Sigmoid colon (tissue), 3 donors: ENCODE data around the gene SPR.

ENCODE experiments used
- CTCF ChIP-seq, 4 experiments: fragments of 450-650 bp in 3 of 4; fragments of 200-600 bp in 1 of 4; IDR thresholded peaks; one replicate each; pipeline ENCODE4 v1.5.1; 2016 to 2019; ENCODE audit warnings: antibody characterized with exemption in 4 of 4, mild to moderate bottlenecking in 3 of 4, moderate library complexity in 2 of 4
- POLR2A ChIP-seq, 2 donors: fragments of 450-650 bp; IDR thresholded peaks; one replicate each; pipeline ENCODE4 v1.6.1; 2016; ENCODE audit warnings: antibody characterized with exemption in 2 of 2, mild to moderate bottlenecking in 2 of 2, moderate library complexity in 2 of 2

GRCh38 chr2:72926811-72927465 lies 39.7 kb downstream of the SPR start:
- TF ChIP-seq POLR2A (IDR thresholded peaks at IDR 0.05) (no peak), CTCF (IDR thresholded peaks at IDR 0.05) (no peak)
